Posterior vena cava (tissue), 2 donors: ENCODE measurements around the gene THAP2. TPM values are rescaled to one million over a fixed set of nuclear protein-coding genes. Genes with fewer than 3 reads are reported as not detected.
"Not testable (repeated sequence)": the region's sequence is repeated elsewhere in the genome, so short reads cannot be mapped to it uniquely, and the experiment has no call there.

Experiments
- DNase-seq: peaks from one replicate; pipeline ENCODE4 v3.0.0-alpha.2; 2020; ENCODE audit warnings: low spot score
- intact Hi-C, 2 donors: fragments of 100-400 bp; cut with DNase I; formaldehyde crosslinking; loops; one replicate each; pipeline versions ENCODE4 v1.14.1 to v1.14.2; 2022 to 2023
- total RNA-seq, 2 donors: library from RNA; stranded (reverse); fragmentation: NEBNext Ultra II Directional; extraction: Animal tissue kit (Norgen Biotek cat#: 25700); gene quantifications; one replicate each; pipeline ENCODE4 v1.2.1, GENCODE V29; 2021
- donor health status: DM: yes; HTN: yes; CAD: no.
- donor health status: DM: yes; HTN: yes; CAD: no.

THAP2 gene
- total RNA-seq, 2 donors from 2014 or later = 3.9 to 4.0 TPM

GRCh38 chr12:71693651-71694050 lies 29.6 kb downstream of the THAP2 start:
- intact Hi-C loops, DNase-seq: not testable (repeated sequence)

DNA sequence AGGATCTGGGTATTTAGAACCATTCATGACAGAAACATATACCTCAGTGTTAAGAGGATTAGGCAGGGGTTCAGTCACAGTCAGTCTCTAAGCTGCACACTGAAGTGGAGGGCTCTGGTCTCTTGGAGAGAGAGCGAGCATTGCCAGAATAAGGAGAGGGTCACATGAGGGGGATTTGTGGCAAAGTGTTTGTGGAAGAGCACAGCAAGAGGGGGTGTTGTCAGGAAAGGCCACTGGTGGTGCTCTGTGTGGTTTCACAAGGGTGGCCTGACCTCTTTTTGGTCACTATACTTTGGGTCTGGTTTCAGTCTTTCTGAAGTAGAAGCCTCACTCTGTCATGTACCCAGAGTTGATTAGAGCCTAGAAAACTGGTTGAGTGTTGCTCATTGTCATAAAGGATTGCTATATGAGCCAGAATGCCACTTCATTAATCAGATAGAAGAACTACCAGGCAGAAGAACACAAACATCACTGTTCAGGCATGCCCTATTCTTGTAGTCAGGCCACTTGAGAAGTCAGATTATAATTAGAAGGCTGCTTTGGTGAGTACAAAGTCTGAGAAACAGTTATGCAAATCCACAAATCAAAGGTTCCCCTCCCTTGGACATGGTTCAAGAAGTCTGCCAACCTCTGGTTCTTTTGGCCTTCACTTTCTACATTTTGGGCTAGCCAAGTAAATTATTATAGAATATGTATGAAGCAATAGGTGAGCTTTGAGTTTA lies 30.2 kb downstream of the THAP2 start:
- no peak for DNase-seq
- intact Hi-C loops = no loop called here

DNA sequence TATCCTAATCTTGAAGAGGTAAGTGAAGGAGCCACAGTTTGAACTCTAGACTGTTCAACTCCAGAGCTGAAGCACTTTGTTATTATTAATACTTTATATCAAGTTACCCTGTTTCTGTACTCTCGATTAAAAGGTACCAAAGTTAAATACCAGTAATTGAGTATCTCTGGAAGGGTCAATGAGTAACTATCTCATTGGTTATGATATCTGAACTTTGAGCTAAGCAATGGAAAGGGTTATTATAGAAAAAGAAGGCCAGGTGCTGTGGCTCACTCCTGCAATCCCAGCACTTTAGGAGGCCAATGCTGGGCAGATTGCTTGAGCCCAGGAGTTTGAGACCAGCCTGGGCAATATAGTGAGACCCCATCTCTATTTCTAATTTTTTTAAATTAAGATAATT lies 31.7 kb downstream of the THAP2 start:
- DNase-seq = no peak
- intact Hi-C loops = no loop called here

DNA sequence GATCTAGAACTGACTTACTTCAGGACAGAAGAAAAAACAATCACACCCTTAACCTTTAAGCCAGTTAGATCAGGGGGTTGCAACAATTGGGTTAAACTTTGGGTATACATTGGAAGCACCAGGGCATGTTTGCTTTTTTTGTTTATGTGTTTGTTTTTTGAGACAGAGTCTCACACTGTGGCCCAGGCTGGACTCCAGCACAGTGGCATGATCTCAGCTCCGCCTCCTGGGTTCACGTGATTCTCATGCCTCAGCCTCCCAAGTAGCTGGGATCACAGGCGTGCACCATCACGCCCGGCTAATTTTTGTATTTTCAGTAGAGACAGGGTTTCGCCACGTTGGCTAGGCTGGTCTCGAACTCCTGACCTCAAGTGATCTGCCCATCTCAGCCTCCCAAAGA lies 38.1 kb downstream of the THAP2 start:
- intact Hi-C loops = not testable (repeated sequence)

GRCh38 chr12:71702590-71702989 lies 38.5 kb downstream of the THAP2 start:
- DNase-seq = no peak
- intact Hi-C loops = no loop called here

More for the DNA sequence above, 38.1 kb downstream of the THAP2 start:
- not testable (repeated sequence) for DNase-seq

DNA sequence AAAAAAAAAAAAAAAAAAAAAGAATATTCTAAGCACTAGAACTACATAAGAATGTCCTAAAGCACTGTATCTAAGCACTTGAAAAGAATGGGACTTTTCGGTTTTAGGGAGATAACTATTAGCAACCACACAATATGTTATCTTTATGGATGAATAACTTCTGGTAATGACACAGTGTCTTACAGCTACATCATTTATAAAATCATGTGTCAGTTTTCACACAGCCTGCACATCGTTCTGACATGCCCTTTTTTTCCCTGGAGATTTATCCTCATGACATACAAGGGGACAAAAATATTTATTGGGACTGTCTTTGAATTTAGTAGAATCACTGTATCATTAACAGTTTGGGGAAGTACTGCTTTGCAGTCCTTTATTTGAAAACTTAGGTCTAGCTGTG lies 39.1 kb downstream of the THAP2 start:
- DNase-seq = no peak
- intact Hi-C loops = no loop called here

DNA sequence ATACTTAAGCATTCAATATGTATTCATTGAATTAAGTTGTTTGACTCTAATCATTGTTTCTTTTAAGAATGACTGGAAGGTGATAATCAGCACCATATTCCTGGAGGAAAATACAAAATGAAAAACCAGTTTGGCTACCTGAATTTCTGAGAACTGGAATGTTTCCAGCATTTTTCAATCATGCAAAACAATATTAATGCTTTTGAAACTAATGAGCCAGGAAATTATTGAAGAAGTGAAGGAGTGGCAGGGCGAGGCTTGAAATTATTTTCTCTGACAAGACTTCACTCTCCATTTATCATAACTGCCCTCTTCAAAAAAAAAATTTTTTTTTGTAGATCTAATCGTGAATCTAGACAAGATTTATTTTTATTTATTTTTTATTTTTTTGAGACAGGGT lies 40.8 kb downstream of the THAP2 start:
- intact Hi-C loops = no loop called here
- no peak for DNase-seq

DNA sequence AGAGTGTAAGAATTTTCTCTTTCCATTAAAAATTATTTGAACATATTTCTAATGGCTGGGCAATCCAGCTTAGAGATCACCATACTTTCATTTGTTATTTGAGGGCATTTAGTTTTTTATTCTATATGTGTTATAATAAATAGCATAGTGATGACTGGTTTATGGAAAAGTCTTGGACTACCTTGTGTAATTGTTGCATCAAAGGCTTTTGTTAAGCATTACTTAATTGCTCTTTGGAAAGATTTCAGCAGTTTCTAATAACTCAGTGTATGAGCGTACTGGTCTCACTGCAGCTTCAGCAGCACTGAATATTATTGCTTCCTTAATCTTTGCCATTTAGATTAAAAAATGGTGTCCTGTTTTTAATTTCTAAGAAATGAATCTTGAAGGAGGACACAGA lies 44.6 kb downstream of the THAP2 start:
- intact Hi-C loops = no loop called here
- no peak for DNase-seq

DNA sequence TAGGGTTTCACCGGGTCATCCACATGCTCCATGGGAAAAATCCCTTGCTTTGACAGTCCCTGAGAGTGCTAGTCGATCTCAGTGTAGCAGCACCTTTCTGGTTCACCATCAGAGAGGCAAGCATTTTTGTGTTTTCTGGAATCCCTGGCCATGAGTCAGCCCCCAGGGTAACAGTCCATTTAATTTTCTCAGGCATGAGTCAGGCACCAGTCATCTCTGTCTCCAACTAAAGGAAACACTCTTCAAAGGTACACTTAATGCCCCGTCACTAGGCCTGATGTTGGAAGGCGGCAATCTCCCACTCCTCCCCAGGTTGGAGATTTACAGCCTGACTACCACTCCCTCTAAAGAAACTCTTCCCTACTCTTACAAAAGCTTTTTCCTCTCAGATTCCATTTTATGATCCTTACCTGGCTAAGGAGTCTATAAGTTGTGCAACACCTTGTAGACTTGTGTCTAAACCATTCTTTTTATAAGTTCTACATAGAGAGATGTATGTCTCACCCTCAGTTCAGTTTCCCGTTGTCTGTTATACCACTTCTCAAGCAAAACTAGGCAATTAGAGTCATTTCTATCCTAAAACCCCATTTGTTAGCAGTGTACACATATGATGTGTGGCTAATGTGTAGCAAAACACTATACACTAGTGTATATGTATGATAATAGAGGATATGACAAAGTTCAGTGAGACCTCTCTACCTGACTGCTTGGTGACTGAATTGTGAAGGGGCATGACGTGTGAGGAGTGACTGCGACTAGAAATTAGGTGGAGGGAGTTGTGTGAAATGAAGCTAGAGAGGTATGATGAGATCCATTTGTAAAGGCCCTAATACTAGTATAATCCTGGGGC lies 46.4 kb downstream of the THAP2 start:
- DNase-seq = no peak
- intact Hi-C loops = no loop called here

DNA sequence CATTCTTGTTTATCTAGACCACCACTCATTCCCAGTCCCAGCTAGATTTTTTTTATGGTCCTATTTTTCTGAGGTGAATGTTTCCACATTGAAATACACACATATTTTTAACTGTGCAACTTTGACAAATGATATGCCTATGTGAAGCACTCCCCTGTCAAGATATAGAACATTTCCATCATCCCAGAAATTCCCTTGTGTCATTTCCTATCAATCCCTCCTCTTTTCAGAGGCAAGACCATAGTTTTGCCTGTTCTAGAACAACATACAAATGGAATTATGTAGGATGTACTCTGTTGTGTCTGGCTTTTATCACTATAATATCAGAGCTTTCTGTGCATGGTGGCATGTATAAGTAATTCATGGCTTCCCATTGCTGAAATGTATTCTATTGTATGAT lies 54.5 kb downstream of the THAP2 start:
- intact Hi-C loops = no loop called here
- no peak for DNase-seq

DNA sequence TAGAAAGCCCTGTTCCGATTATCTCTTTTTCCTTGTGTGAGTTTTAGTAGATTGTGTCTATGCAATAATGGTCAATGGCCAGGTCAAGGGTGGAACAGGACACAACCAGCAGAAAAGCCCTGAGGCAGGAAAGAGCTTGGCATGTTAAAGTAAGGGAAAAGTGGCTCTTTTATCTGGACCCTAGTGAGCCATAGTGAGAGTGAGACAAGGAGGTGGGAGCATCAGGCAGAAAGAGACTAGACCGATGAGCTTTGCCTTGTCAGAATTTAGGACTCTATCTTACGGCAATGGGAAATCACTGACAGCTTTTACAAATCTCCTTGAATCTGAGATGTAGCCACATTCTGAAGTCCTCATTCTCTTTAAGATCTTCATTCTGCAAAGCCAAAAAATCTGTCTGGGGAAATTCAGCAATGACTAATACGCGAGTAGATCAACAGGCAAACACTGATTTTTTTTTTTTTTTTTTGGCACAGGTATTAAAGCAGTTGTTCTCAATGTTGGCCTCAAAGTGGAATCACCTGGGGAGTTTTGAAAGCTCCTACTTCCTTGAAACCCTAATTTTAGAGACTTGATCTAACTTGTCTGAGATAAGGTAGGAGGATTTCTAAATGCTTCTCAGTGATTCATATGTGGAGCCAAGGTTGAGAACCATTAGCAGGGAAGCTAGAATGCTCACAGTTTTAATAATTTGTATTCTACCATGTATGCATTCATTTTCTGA lies 55.7 kb downstream of the THAP2 start:
- no peak for DNase-seq
- intact Hi-C loops = no loop called here

DNA sequence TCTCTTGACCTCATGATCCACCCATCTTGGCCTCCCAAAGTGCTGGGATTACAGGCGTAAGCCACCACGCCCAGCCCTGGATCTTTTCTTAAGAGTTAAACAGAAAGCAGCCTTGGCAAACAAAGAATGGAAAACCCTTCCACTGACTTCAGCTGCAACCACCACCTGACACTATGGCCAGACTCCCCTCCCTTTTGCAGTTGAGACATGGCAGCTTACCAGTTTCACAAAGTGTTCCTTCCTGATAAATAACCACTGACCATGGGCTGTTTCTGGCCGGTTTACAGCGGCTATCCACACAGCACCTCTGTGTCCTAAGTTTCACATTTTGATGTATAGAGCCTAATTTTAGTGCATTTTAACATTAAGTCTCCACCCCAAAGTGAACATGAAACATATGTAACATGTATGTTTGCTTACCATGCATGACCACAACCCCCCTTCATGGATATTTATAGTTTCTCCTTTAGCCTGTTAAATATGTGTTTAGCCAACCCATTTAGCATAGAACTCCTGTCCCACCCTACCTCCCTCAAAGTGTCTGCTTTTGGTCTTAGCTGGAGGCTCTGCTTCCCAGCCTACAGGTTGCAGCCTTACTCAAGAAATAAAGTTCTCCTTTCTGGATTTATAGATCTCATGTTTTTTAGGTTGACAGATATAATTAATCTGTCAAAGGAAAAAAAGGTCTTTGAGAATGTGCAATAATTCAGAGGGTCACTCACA lies 57.8 kb downstream of the THAP2 start:
- intact Hi-C loops = no loop called here
- no peak for DNase-seq

DNA sequence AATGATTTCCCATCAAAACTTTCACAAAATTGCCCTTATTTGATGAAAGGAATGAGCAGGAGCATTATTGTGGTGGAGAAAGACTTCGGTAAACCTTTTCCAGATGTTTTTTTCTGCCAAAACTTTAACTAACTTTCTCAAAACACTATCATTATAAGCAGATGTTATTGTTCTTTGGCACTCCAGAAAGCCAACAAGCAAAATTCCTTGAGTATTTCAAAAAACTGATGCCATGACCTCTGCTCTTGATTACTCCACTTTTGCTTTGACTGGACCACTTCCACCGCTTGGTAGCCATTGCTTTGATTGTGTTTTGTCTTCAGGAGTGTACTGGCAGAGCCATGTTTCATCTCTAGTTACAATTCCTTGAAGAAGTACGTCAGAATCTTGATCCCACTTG lies 60.9 kb downstream of the THAP2 start:
- no peak for DNase-seq
- intact Hi-C loops = no loop called here

DNA sequence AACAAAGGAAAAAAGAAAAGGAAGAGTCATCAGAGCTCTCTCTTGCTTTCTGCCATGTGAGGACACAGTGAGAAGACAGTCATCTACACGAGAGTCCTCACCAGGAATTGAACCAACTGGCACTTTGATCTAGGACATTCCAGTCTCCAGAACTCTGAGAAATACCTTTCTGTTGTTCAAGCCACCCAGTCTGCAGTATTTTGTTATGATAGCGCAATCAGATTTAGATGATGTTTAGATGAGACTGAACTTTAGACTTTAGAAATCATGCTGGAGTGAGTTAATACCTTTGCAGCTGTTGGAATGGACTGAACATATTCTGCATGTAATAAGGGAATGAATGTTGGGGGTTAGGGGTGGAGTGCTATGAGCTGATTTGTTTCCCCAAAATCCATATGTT lies 62.4 kb downstream of the THAP2 start:
- intact Hi-C loops = no loop called here
- no peak for DNase-seq

GRCh38 chr12:71727958-71728357 lies 63.9 kb downstream of the THAP2 start:
- no peak for DNase-seq
- intact Hi-C loops = no loop called here

Other genes starting within 250 kb of the THAP2 start
- 1 to 10 TPM in 1 of 2 donors, under 1 TPM in 1; 0.38 to 1.3 TPM for gene LGR5, start 224.5 kb upstream of the THAP2 start, total RNA-seq
- gene ZFC3H1, start 453 bp upstream of the THAP2 start, total RNA-seq = 10 to 100 TPM; 47.2 to 47.9 TPM
- 10 to 100 TPM; 12.9 to 14.1 TPM for gene TMEM19, start 21.8 kb downstream of the THAP2 start, total RNA-seq
- 100 to 1,000 TPM in 1 of 2 donors, 10 to 100 TPM in 1; 90.8 to 103 TPM for gene RAB21, start 90.6 kb downstream of the THAP2 start, total RNA-seq
- 10 to 100 TPM; 38.5 to 45.5 TPM for gene TBC1D15, start 175.5 kb downstream of the THAP2 start, total RNA-seq